ENCODE measurements around the gene SPATA46.

Gene SPATA46

GRCh38 chr1:162347281-162347680 lies 29.4 kb downstream of the SPATA46 start:
- DNase-seq (ENCODE audit: low read depth): no peak
- TF ChIP-seq, protein P1, sequence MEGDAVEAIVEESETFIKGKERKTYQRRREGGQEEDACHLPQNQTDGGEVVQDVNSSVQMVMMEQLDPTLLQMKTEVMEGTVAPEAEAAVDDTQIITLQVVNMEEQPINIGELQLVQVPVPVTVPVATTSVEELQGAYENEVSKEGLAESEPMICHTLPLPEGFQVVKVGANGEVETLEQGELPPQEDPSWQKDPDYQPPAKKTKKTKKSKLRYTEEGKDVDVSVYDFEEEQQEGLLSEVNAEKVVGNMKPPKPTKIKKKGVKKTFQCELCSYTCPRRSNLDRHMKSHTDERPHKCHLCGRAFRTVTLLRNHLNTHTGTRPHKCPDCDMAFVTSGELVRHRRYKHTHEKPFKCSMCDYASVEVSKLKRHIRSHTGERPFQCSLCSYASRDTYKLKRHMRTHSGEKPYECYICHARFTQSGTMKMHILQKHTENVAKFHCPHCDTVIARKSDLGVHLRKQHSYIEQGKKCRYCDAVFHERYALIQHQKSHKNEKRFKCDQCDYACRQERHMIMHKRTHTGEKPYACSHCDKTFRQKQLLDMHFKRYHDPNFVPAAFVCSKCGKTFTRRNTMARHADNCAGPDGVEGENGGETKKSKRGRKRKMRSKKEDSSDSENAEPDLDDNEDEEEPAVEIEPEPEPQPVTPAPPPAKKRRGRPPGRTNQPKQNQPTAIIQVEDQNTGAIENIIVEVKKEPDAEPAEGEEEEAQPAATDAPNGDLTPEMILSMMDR (IDR thresholded peaks at IDR 0.05; ENCODE audit: insufficient read depth, low read depth, low read length, missing control alignments): no peak
- no peak overlapping the region for H3K4me3 ChIP-seq (ENCODE audit: low read length)

DNA sequence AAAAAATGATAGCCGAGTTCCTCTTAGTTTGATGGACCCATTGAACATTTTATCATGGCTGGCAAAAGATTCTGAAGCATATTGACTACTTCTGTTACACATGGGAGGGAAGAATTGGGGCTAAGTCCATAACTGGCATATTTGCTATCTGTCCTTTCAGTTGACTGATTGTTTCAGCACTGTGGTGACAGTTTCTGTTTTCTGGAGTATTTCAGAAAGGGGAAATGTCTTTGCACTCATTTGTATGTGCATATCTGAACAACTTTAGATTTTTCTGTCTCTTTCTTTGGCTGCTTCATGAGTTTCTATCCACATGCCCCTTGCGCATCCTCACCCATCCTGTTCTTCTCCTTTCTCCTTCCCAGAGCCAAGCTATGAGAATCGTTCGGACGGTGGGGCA lies 33.2 kb downstream of the SPATA46 start:
- TF ChIP-seq, protein P1 (IDR thresholded peaks at IDR 0.05; ENCODE audit: insufficient read depth, low read depth, low read length, missing control alignments): no peak
- no peak overlapping the region for H3K4me3 ChIP-seq (ENCODE audit: low read length)
- DNase-seq (ENCODE audit: low read depth): no peak

DNA sequence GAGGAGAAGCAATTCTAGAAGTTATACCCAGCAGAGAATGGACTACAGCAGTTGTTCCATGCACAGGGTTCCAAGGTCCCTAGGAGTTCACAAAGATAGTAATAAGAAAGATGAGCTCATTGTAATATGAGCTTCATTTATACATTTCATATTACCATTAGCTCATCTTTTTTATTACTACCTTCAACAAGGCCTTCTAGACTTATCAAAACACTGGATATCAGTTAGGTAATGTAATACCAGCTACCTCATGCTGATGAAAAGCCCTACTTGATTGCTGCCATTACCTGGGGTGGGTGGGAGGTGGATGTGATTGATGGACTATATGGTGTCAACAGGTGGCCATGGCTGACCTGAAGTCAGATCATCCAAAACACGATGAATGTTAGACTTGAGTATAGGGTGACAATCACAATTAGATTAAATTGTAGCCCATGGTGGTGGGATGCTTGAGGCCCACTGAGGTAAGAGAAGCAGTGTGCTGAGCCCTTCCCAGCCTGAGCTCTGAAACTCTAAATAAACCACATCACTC lies 34.1 kb downstream of the SPATA46 start:
- H3K4me3 ChIP-seq (ENCODE audit: low read length): no peak overlapping the region
- DNase-seq (ENCODE audit: low read depth): no peak
- TF ChIP-seq, protein P1 (IDR thresholded peaks at IDR 0.05; ENCODE audit: insufficient read depth, low read depth, low read length, missing control alignments): no peak

- no peak for DNase-seq (ENCODE audit: low read depth)
- H3K4me3 ChIP-seq (ENCODE audit: low read length): no peak overlapping the region
- TF ChIP-seq, protein P1 (IDR thresholded peaks at IDR 0.05; ENCODE audit: insufficient read depth, low read depth, low read length, missing control alignments): no peak
These were observed 39.9 kb downstream of the SPATA46 start for GRCh38 chr1:162336621-162337285.

DNA sequence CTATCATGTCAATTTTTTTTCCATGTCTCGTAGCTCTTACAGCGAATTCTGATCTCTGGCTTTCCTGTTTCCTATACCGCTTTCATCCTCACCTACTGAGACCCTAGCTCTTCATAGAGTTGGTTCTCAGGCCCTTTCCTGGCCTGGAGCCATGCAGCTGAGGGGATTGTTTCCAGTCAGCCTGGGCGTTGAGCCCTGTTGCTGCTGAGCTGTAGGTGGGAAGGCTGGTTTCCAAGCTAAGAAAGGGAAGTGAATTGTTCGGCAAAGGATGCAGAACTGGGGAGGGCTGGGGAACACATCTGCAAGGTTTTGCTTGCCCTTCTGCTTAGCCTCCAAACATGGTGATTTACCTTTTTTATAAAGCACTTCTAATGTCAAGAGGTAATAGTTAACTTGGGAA lies 41.5 kb downstream of the SPATA46 start:
- no peak overlapping the region for H3K4me3 ChIP-seq (ENCODE audit: low read length)
- DNase-seq (ENCODE audit: low read depth): no peak
- TF ChIP-seq, protein P1 (IDR thresholded peaks at IDR 0.05; ENCODE audit: insufficient read depth, low read depth, low read length, missing control alignments): no peak

- H3K4me3 ChIP-seq (ENCODE audit: low read length): no peak overlapping the region
- DNase-seq (ENCODE audit: low read depth): no peak
- TF ChIP-seq, protein P1 (IDR thresholded peaks at IDR 0.05; ENCODE audit: insufficient read depth, low read depth, low read length, missing control alignments): no peak
These were observed 42.7 kb downstream of the SPATA46 start for GRCh38 chr1:162333991-162334390.

DNA sequence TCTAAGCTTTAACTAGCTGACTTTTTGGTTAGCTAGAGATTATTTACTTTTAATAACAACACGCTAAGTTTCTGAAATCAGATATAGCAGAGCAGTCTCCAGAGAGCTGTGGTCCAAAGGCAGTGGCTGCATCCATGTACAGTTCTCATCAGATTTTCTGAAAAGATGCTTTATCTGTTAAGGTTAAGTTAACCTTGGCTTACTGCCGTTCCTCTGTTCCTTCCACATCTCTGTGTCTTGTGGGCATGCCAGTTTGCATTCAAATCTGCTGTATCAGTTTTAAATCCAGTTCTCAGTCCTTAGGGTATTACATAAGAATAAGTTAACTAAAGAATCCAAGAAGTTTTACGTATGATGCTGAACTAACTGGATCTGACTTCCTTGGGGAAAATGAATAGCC lies 46.8 kb downstream of the SPATA46 start:
- no peak for DNase-seq (ENCODE audit: low read depth)
- no peak overlapping the region for H3K4me3 ChIP-seq (ENCODE audit: low read length)
- TF ChIP-seq, protein P1 (IDR thresholded peaks at IDR 0.05; ENCODE audit: insufficient read depth, low read depth, low read length, missing control alignments): no peak

Measured in epithelial cell of esophagus (primary cell).